Measurements from ENCODE around the gene NAB2. TPM values are rescaled to one million over a fixed set of nuclear protein-coding genes. Genes with fewer than 3 reads are reported as not detected.
A peak's percentile ranks its signal among the peaks of the same experiment; 100 is the strongest.

NAB2 gene
- total and polyA plus RNA-seq, 10 of the 15 experiments (the other 5 are each of a cell fraction or from before 2014, with no cell fraction given) = 0.35 to 35.2 (median 15.3) TPM

DNA sequence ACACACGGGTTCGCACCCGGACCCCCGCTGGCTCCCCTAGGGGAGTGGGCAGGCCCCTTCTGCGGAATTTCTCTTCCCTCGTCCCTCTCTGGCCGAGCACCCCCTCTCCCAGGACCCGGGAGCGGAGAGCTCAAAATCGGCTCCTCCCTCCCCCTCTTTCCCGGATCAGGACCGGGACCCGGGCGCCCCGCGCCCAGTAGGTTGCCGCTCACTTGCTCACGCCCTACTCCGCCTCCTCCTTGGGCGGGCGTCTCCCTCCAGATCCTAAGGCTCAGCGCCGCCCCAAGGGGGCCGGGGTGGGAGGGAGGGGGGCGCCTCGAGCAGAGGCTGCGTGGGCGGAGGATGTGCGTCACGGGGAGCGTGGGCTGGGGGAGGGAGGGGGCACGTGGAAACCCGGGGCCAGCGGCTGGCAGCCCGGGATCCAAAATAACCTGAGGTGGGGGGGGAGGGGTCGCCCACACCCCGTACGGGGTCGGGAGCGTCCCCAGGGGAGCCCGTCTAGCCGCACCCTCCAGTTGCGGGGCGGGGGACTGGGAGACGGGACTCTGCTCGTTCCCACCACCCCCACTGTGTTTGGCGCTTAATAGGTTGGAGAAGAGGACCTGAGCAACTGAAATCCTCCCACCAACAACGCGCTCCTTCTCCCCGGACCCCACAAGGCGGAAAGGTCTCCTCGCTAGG is 1.8 kb upstream of the NAB2 start (continued):
- TF ChIP-seq MEF2A (IDR thresholded peaks at IDR 0.05; ENCODE audit: insufficient read depth, low read depth, low read length) = peak; percentile 63; the same call in 1 of the 2 replicates
- no peak for TF ChIP-seq E4F1 (IDR thresholded peaks at IDR 0.05; ENCODE audit: borderline replicate concordance, partially characterized antibody)
- TF ChIP-seq ZBTB11 (CRISPR knock-in tag; IDR thresholded peaks at IDR 0.05) = no peak
- no peak for TF ChIP-seq CEBPZ (IDR thresholded peaks at IDR 0.05; ENCODE audit: low read depth, low read length)
- no peak for TF ChIP-seq NFXL1 (IDR thresholded peaks at IDR 0.05; ENCODE audit: borderline replicate concordance)
- TF ChIP-seq RBBP5 (conservative IDR thresholded peaks at IDR 0.05) = no peak
- TF ChIP-seq, protein P1, sequence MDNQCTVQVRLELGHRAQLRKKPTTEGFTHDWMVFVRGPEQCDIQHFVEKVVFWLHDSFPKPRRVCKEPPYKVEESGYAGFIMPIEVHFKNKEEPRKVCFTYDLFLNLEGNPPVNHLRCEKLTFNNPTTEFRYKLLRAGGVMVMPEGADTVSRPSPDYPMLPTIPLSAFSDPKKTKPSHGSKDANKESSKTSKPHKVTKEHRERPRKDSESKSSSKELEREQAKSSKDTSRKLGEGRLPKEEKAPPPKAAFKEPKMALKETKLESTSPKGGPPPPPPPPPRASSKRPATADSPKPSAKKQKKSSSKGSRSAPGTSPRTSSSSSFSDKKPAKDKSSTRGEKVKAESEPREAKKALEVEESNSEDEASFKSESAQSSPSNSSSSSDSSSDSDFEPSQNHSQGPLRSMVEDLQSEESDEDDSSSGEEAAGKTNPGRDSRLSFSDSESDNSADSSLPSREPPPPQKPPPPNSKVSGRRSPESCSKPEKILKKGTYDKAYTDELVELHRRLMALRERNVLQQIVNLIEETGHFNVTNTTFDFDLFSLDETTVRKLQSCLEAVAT (IDR thresholded peaks at IDR 0.05) = 0 out of 2 replicates have a peak, but pooled peaks have one; percentile 24
- TF ChIP-seq BMI1 (IDR thresholded peaks at IDR 0.05; ENCODE audit: borderline replicate concordance) = no peak
- no peak for TF ChIP-seq ZNF622 (IDR thresholded peaks at IDR 0.05)
- TF ChIP-seq, protein P2, sequence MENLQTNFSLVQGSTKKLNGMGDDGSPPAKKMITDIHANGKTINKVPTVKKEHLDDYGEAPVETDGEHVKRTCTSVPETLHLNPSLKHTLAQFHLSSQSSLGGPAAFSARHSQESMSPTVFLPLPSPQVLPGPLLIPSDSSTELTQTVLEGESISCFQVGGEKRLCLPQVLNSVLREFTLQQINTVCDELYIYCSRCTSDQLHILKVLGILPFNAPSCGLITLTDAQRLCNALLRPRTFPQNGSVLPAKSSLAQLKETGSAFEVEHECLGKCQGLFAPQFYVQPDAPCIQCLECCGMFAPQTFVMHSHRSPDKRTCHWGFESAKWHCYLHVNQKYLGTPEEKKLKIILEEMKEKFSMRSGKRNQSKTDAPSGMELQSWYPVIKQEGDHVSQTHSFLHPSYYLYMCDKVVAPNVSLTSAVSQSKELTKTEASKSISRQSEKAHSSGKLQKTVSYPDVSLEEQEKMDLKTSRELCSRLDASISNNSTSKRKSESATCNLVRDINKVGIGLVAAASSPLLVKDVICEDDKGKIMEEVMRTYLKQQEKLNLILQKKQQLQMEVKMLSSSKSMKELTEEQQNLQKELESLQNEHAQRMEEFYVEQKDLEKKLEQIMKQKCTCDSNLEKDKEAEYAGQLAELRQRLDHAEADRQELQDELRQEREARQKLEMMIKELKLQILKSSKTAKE (IDR thresholded peaks at IDR 0.05; ENCODE audit: low read depth, poor library complexity, severe bottlenecking) = peak; percentile 3
- TF ChIP-seq SMARCA5 (IDR thresholded peaks at IDR 0.05) = peak; percentile 40; the same call in 1 of the 2 replicates
- no peak for TF ChIP-seq SREBF2 (IDR thresholded peaks at IDR 0.05; ENCODE audit: low read length)
- TF ChIP-seq JUND (IDR thresholded peaks at IDR 0.05; ENCODE audit: low read depth, low read length) = no peak
- TF ChIP-seq TBL1XR1 (IDR thresholded peaks at IDR 0.05; ENCODE audit: low read depth, low read length) = peak; percentile 24; the same call in 1 of the 2 replicates
- no peak for TF ChIP-seq ZSCAN29 (IDR thresholded peaks at IDR 0.05)
- no peak for TF ChIP-seq MYB (IDR thresholded peaks at IDR 0.05; ENCODE audit: borderline replicate concordance, low read depth, low read length)
- peak; percentile 65 for TF ChIP-seq POLR2A (IDR thresholded peaks at IDR 0.05; ENCODE audit: low read depth, low read length)
